Measurements from ENCODE around the gene PRKCB.
"Not testable (repeated sequence)": the region's sequence is repeated elsewhere in the genome, so short reads cannot be mapped to it uniquely, and the experiment has no call there.

PRKCB gene

DNA sequence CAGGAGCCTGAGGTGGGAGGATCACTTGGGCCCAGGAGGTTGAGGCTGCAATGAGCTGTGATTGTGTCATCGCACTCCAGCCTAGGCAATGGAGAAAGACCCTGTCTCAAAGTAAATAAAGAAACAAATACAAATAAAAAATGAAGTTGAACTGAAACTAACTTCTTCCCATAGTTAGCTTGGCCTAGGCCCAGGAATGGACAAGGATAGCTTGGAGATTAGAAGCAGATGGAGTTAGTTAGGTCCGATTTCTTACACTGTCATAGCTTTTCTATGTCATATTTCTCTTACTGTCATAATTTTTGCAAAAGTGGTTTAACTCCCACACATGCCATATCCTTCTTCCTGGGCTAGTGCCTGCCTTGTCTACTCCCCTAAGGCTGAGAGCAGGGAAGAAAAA is 265.6 kb downstream of the PRKCB start:
- Histone ChIP-seq H3K9ac (no peak overlapping the region), H2AFZ (no peak overlapping the region), H3K4me2 (ENCODE audit: low read length) (no peak overlapping the region), H3K4me3 (ENCODE audit: low read depth, low read length) (no peak overlapping the region), H3K4me1 (no peaks in the 10 kb centered on the region), H3K27ac (no peak overlapping the region), H3K9me3 (ENCODE audit: control insufficient read depth, low read length) (no peaks in the 10 kb centered on the region), H3K27me3 (ENCODE audit: control insufficient read depth, insufficient read depth, low read length) (no peaks in the 10 kb centered on the region), H3K79me2 (no peaks in the 10 kb centered on the region), H3K36me3 (ENCODE audit: control insufficient read depth, insufficient read depth, low read length) (no peaks in the 10 kb centered on the region)
- TF ChIP-seq, protein P1, sequence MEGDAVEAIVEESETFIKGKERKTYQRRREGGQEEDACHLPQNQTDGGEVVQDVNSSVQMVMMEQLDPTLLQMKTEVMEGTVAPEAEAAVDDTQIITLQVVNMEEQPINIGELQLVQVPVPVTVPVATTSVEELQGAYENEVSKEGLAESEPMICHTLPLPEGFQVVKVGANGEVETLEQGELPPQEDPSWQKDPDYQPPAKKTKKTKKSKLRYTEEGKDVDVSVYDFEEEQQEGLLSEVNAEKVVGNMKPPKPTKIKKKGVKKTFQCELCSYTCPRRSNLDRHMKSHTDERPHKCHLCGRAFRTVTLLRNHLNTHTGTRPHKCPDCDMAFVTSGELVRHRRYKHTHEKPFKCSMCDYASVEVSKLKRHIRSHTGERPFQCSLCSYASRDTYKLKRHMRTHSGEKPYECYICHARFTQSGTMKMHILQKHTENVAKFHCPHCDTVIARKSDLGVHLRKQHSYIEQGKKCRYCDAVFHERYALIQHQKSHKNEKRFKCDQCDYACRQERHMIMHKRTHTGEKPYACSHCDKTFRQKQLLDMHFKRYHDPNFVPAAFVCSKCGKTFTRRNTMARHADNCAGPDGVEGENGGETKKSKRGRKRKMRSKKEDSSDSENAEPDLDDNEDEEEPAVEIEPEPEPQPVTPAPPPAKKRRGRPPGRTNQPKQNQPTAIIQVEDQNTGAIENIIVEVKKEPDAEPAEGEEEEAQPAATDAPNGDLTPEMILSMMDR (IDR thresholded peaks at IDR 0.05), result no peak

DNA sequence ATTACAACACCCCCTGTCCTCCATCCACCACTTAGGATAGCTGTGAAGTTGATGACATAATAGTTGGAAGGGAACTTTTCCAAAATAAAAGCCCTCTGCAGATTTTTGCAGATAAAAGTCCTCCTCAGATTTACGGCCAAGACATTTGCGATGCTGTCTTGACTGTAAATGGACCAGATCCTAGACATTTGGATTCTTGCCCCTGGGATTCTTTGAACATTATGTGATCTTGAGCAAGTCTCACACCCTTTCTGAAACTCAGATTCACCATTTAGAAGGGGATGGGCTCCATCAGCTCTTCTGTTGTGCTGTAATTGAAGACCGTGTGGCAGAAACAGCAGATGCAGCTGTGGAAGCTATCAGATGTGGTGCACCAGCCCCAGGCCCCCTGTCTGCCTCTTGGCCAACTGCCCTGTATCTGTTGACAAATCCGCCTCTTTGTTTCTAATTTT is 266.5 kb downstream of the PRKCB start:
- Histone ChIP-seq H3K9ac (no peak overlapping the region), H3K79me2 (no peaks in the 10 kb centered on the region), H3K9me3 (ENCODE audit: control insufficient read depth, low read length) (no peaks in the 10 kb centered on the region), H2AFZ (no peak overlapping the region), H3K27ac (no peak overlapping the region), H3K4me3 (ENCODE audit: low read depth, low read length) (no peak overlapping the region), H3K4me1 (no peaks in the 10 kb centered on the region), H3K4me2 (ENCODE audit: low read length) (no peak overlapping the region), H3K36me3 (ENCODE audit: control insufficient read depth, insufficient read depth, low read length) (no peaks in the 10 kb centered on the region), H3K27me3 (ENCODE audit: control insufficient read depth, insufficient read depth, low read length) (no peaks in the 10 kb centered on the region)
- TF ChIP-seq, protein P1 (IDR thresholded peaks at IDR 0.05), result no peak

DNA sequence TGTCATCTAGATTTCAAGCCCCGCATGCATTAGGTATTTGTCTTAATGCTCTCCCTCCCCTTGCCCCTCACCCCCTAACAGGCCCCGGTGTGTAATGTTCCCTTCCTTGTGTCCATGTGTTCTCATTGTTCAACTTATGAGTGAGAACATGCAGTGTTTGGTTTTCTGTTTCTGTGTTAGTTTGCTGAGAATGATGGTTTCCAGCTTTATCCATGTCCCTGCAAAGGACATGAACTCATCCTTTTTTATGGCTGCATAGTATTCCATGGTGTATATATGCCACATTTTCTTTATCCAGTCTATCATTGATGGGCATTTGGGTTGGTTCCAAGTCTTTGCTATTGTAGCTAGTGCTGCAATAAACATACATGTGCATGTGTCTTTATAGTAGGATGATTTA is 269.7 kb downstream of the PRKCB start:
- not testable (repeated sequence) for H3K9ac ChIP-seq; H3K27me3 ChIP-seq (ENCODE audit: control insufficient read depth, insufficient read depth, low read length); H2AFZ ChIP-seq; H3K36me3 ChIP-seq (ENCODE audit: control insufficient read depth, insufficient read depth, low read length); H3K79me2 ChIP-seq; H3K4me3 ChIP-seq (ENCODE audit: low read depth, low read length); H3K4me2 ChIP-seq (ENCODE audit: low read length); H3K4me1 ChIP-seq; H3K9me3 ChIP-seq (ENCODE audit: control insufficient read depth, low read length); H3K27ac ChIP-seq

DNA sequence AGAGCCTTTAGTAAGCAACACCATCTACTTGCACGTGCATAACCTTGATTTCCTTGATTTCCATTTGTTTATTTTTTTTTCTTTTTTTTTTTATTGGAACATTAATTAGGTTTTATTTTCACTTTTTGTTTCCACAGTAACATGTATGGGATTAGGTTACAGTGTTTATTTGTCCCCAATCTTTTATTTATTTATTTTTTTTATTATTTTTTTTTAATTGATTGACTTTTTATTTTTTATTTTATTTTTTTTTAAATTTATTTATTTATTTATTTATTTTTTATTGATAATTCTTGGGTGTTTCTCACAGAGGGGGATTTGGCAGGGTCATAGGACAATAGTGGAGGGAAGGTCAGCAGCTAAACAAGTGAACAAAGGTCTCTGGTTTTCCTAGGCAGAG is 272.3 kb downstream of the PRKCB start:
- not testable (repeated sequence) for H3K9ac ChIP-seq; H3K27me3 ChIP-seq (ENCODE audit: control insufficient read depth, insufficient read depth, low read length); H3K36me3 ChIP-seq (ENCODE audit: control insufficient read depth, insufficient read depth, low read length); H3K9me3 ChIP-seq (ENCODE audit: control insufficient read depth, low read length); H3K4me2 ChIP-seq (ENCODE audit: low read length); H3K79me2 ChIP-seq; H3K4me1 ChIP-seq; H2AFZ ChIP-seq; H3K27ac ChIP-seq; H3K4me3 ChIP-seq (ENCODE audit: low read depth, low read length)

DNA sequence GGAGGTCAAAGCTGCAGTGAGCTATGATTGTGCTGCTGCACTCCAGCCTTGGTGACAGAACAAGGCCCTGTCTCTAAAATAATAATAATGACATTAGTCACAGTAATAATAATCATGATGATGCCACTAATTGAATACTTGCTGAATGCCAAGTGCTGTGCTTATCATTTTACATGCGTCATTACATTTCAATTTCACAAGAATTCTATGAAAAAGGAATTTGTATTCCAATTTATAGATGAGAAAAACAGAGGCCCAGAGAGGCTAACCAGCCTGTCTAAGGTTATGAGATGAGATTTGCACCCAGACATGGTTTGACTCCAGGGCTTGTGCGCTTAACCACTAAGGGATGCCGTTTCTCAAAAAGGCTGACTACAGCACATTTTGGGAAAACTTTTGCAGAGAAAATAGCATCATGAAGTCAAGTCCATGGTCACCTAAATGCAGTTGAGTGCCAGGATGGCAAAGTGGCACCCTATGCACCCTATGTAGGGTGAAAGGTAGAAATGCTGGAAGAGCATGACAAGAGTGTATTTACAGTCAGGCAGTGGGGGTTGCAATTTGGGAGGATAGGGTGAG is 276.0 kb downstream of the PRKCB start:
- Histone ChIP-seq H3K36me3 (ENCODE audit: control insufficient read depth, insufficient read depth, low read length) (no peaks in the 10 kb centered on the region), H3K9ac (no peak overlapping the region)
- TF ChIP-seq, protein P1 (IDR thresholded peaks at IDR 0.05), result no peak

DNA sequence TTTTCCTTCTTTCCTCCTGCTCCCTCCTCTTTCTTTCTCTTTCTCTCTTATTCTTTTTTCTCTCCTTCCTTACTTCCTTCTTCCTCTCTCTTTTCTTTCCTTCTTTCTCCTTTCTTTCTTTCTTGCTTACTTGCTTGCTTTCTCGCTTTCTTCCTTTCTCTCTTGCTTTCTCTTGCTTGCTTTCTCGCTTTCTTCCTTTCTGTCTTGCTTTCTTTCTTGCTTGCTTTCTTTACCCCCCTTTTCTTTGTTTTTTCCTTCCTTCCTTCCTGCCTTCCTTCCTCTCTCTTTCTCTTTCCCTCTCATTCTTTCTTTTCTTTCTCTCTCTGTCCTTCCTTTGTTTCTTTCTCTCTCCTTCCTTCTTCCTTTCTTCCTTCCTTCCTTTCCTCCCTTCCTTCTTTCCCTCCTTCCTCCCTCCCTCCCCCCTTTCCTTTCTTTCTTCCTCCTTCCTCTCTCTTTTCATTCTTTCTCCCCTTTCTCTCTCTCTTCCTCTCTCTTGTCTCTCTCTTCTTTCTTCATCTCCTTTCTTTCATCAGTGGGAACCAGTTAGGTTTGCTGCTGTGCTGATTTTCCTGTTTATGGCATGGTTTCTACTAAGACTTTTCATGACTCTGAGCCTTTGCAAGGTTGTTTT is 277.4 kb downstream of the PRKCB start:
- H3K4me2 ChIP-seq (ENCODE audit: low read length), result no peak overlapping the region
- no peak overlapping the region for H2AFZ ChIP-seq
- no peaks in the 10 kb centered on the region for H3K27me3 ChIP-seq (ENCODE audit: control insufficient read depth, insufficient read depth, low read length)
- H3K79me2 ChIP-seq, result no peaks in the 10 kb centered on the region
- TF ChIP-seq, protein P1 (IDR thresholded peaks at IDR 0.05), result no peak
- no peaks in the 10 kb centered on the region for H3K36me3 ChIP-seq (ENCODE audit: control insufficient read depth, insufficient read depth, low read length)
- H3K9ac ChIP-seq, result no peak overlapping the region
- H3K27ac ChIP-seq, result no peak overlapping the region
- H3K9me3 ChIP-seq (ENCODE audit: control insufficient read depth, low read length), result no peaks in the 10 kb centered on the region
- no peaks in the 10 kb centered on the region for H3K4me1 ChIP-seq
- H3K4me3 ChIP-seq (ENCODE audit: low read depth, low read length), result no peak overlapping the region

More for the DNA sequence above, 276.0 kb downstream of the PRKCB start:
- H3K9me3 ChIP-seq (ENCODE audit: control insufficient read depth, low read length), result no peaks in the 10 kb centered on the region
- H3K4me2 ChIP-seq (ENCODE audit: low read length), result no peak overlapping the region
- H3K27ac ChIP-seq, result no peak overlapping the region
- no peaks in the 10 kb centered on the region for H3K27me3 ChIP-seq (ENCODE audit: control insufficient read depth, insufficient read depth, low read length)
- no peak overlapping the region for H2AFZ ChIP-seq
- no peaks in the 10 kb centered on the region for H3K4me1 ChIP-seq
- no peaks in the 10 kb centered on the region for H3K79me2 ChIP-seq
- no peak overlapping the region for H3K4me3 ChIP-seq (ENCODE audit: low read depth, low read length)

Data from parathyroid adenoma (tissue), 2 donors.